Measurements from ENCODE around the gene DST.

Gene DST

GRCh38 chr6:56486681-56487080, 156.0 kb downstream of the DST start:
- Histone ChIP-seq H3K4me3 (no peak overlapping the region), H3K27ac (no peak overlapping the region), H3K4me1 (no peaks in the 10 kb centered on the region), H3K9me3 (replicated peaks in 1 of 11) (peaks cover 0 to 6% (median 0%) of the 10 kb centered on the region in 11 experiments; a peak in 1 of 22 replicates), H3K36me3 (peaks cover 18 to 78% (median 33%) of the 10 kb centered on the region in 11 experiments; a peak in 21 of 22 replicates), H3K9ac (no peak overlapping the region), H3K27me3 (no peaks in the 10 kb centered on the region), H4K20me1 (no peaks in the 10 kb centered on the region), H3K4me2 (no peak overlapping the region)
- TF ChIP-seq Cebpa-rat (IDR thresholded peaks at IDR 0.05), result no peak

- no peaks in the 10 kb centered on the region for H3K27me3 ChIP-seq
- no peak overlapping the region for H3K27ac ChIP-seq
- no peak overlapping the region for H3K9ac ChIP-seq
- no peak for TF ChIP-seq Cebpa-rat (IDR thresholded peaks at IDR 0.05)
- no peak overlapping the region for H3K4me2 ChIP-seq
- peaks cover 20 to 82% (median 41%) of the 10 kb centered on the region in 11 experiments; a peak in 21 of 22 replicates for H3K36me3 ChIP-seq
- no peaks in the 10 kb centered on the region for H4K20me1 ChIP-seq
- H3K9me3 ChIP-seq (replicated peaks in 1 of 11), result peaks cover 0 to 11% (median 2%) of the 10 kb centered on the region in 11 experiments; a peak in 13 of 22 replicates
- no peaks in the 10 kb centered on the region for H3K4me1 ChIP-seq
- no peak overlapping the region for H3K4me3 ChIP-seq
Measured at GRCh38 chr6:56484669-56485068, 158.0 kb downstream of the DST start.

DNA sequence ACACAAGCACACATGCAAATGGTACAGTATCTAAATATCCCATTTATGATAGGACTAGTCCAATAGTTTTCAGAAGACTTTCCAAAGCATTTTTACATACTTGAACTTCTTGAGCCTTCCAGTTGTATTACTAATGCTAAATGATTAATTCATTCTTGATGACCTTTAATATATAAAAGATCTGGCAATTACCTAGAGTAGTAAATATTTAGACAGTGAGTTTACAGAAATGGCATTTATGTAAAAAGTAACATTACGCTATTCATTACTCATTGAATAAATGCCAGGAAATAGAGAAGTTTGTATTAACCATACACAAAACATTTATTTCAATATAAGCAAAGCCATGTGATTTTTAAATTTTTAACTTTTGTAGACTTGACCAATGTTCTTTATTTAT, 158.8 kb downstream of the DST start:
- no peak overlapping the region for H3K9ac ChIP-seq
- H3K9me3 ChIP-seq (replicated peaks in 1 of 11), result peaks cover 0 to 18% (median 7%) of the 10 kb centered on the region in 11 experiments; a peak in 14 of 22 replicates
- no peak overlapping the region for H3K27ac ChIP-seq
- no peak overlapping the region for H3K4me2 ChIP-seq
- no peaks in the 10 kb centered on the region for H3K27me3 ChIP-seq
- H3K4me3 ChIP-seq, result no peak overlapping the region
- peaks cover 22 to 82% (median 42%) of the 10 kb centered on the region in 11 experiments; a peak in 21 of 22 replicates for H3K36me3 ChIP-seq
- no peak for TF ChIP-seq Cebpa-rat (IDR thresholded peaks at IDR 0.05)
- H4K20me1 ChIP-seq, result no peaks in the 10 kb centered on the region
- no peaks in the 10 kb centered on the region for H3K4me1 ChIP-seq

DNA sequence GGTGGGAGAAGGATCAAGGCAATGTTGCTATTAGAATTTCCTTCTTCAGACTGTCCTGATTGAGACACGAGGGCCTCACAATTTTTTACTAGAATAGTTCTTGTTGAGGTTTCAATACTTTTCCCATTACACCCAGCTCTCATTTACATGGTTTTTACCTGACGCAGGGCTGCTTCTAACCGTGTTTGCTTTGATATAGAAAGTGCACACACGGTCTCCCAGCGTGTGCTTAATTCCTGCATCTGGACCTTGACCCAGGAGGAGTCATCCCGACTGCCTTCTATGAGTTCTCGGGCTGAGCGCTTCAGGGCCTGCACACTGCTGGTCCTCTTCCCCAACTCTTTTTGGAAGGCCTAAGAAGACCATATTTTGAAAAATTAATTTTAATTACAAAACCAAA, 160.2 kb downstream of the DST start:
- no peak overlapping the region for H3K27ac ChIP-seq
- peaks cover 22 to 84% (median 43%) of the 10 kb centered on the region in 11 experiments; a peak in 21 of 22 replicates for H3K36me3 ChIP-seq
- no peak for TF ChIP-seq Cebpa-rat (IDR thresholded peaks at IDR 0.05)
- no peak overlapping the region for H3K4me3 ChIP-seq
- H3K4me2 ChIP-seq, result no peak overlapping the region
- H4K20me1 ChIP-seq, result no peaks in the 10 kb centered on the region
- H3K27me3 ChIP-seq, result no peaks in the 10 kb centered on the region
- peaks cover 0 to 18% (median 7%) of the 10 kb centered on the region in 11 experiments; a peak in 14 of 22 replicates for H3K9me3 ChIP-seq (replicated peaks in 1 of 11)
- no peak overlapping the region for H3K9ac ChIP-seq
- H3K4me1 ChIP-seq, result no peaks in the 10 kb centered on the region

- H4K20me1 ChIP-seq, result no peaks in the 10 kb centered on the region
- no peak overlapping the region for H3K4me3 ChIP-seq
- peaks cover 0 to 16% (median 7%) of the 10 kb centered on the region in 11 experiments; a peak in 14 of 22 replicates for H3K9me3 ChIP-seq (replicated peaks in 1 of 11)
- H3K36me3 ChIP-seq, result peaks cover 25 to 84% (median 43%) of the 10 kb centered on the region in 11 experiments; a peak in 21 of 22 replicates
- no peak overlapping the region for H3K9ac ChIP-seq
- no peaks in the 10 kb centered on the region for H3K4me1 ChIP-seq
- no peaks in the 10 kb centered on the region for H3K27me3 ChIP-seq
- no peak for TF ChIP-seq Cebpa-rat (IDR thresholded peaks at IDR 0.05)
- H3K4me2 ChIP-seq, result no peak overlapping the region
- no peak overlapping the region for H3K27ac ChIP-seq
Measured at GRCh38 chr6:56481957-56482356, 160.7 kb downstream of the DST start.

GRCh38 chr6:56480654-56481337, 161.9 kb downstream of the DST start:
- Histone ChIP-seq H3K4me1 (no peaks in the 10 kb centered on the region), H3K9me3 (replicated peaks in 1 of 11) (peaks cover 0 to 11% (median 7%) of the 10 kb centered on the region in 11 experiments; a peak in 14 of 22 replicates), H3K36me3 (peaks cover 30 to 84% (median 48%) of the 10 kb centered on the region in 11 experiments; a peak in 21 of 22 replicates), H3K27me3 (no peaks in the 10 kb centered on the region), H4K20me1 (no peaks in the 10 kb centered on the region), H3K27ac (no peak overlapping the region), H3K9ac (no peak overlapping the region), H3K4me2 (no peak overlapping the region), H3K4me3 (no peak overlapping the region)
- no peak for TF ChIP-seq Cebpa-rat (IDR thresholded peaks at IDR 0.05)

GRCh38 chr6:56480246-56480645, 162.4 kb downstream of the DST start:
- Histone ChIP-seq H3K27ac (no peak overlapping the region), H3K4me3 (no peak overlapping the region), H3K36me3 (peaks cover 34 to 84% (median 52%) of the 10 kb centered on the region in 11 experiments; a peak in 21 of 22 replicates), H3K9ac (no peak overlapping the region), H3K9me3 (replicated peaks in 1 of 11) (peaks cover 0 to 11% (median 7%) of the 10 kb centered on the region in 11 experiments; a peak in 14 of 22 replicates), H4K20me1 (no peaks in the 10 kb centered on the region), H3K4me1 (no peaks in the 10 kb centered on the region), H3K27me3 (no peaks in the 10 kb centered on the region), H3K4me2 (no peak overlapping the region)
- no peak for TF ChIP-seq Cebpa-rat (IDR thresholded peaks at IDR 0.05)

DNA sequence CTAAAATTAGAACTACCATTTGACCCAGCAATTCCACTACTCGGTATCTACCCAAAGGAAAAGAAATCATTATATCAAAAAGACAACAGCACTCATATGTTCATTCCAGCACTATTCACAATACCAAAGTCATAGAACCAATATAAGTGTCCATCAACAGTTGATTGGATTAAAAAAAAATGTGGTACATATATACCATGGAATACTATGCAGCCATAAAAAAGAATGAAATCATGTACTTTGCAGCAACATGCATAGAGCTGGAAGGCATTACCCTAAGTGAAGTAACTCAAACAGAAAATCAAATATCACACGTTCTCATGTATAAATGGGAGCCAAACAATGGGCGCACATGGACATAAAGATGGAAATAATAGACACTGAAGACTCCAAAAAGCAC, 163.3 kb downstream of the DST start:
- Histone ChIP-seq H3K4me3 (no peak overlapping the region), H3K9me3 (replicated peaks in 1 of 11) (peaks cover 0 to 11% (median 7%) of the 10 kb centered on the region in 11 experiments; a peak in 14 of 22 replicates), H3K36me3 (peaks cover 35 to 84% (median 56%) of the 10 kb centered on the region in 11 experiments; a peak in 21 of 22 replicates), H3K9ac (no peak overlapping the region), H3K4me1 (no peaks in the 10 kb centered on the region), H3K27me3 (no peaks in the 10 kb centered on the region), H3K27ac (no peak overlapping the region), H3K4me2 (no peak overlapping the region), H4K20me1 (no peaks in the 10 kb centered on the region)
- TF ChIP-seq Cebpa-rat (IDR thresholded peaks at IDR 0.05), result no peak

GRCh38 chr6:56478202-56478601, 164.5 kb downstream of the DST start:
- Histone ChIP-seq H3K36me3 (peaks cover 35 to 95% (median 66%) of the 10 kb centered on the region in 11 experiments), H3K4me2 (no peak overlapping the region), H3K9me3 (replicated peaks in 1 of 11) (peaks cover 0 to 11% (median 7%) of the 10 kb centered on the region in 11 experiments; a peak in 14 of 22 replicates), H3K4me3 (no peak overlapping the region), H3K27me3 (no peaks in the 10 kb centered on the region), H3K9ac (no peak overlapping the region), H3K4me1 (no peaks in the 10 kb centered on the region), H3K27ac (no peak overlapping the region), H4K20me1 (no peaks in the 10 kb centered on the region)
- no peak for TF ChIP-seq Cebpa-rat (IDR thresholded peaks at IDR 0.05)

Measured in BLaER1 treated with 17β-estradiol and CSF1 and Interleukin-3, amounts not matched to agents 10 nM and 100 nM (cell line).